Spleen (tissue), 11 donors: ENCODE measurements around the gene SHISA4. TPM values are rescaled to one million over a fixed set of nuclear protein-coding genes. Genes with fewer than 3 reads are reported as not detected.
"Not testable (repeated sequence)": the region's sequence is repeated elsewhere in the genome, so short reads cannot be mapped to it uniquely, and the experiment has no call there.

Source experiments
- DNase-seq: peaks from one replicate; pipeline ENCODE4 v3.0.0-alpha.2; 2020
- H3K27ac ChIP-seq, 8 donors: fragments of 200-600 bp; sonication (generic) in 7 of 8; 1 replicate in 4 of 8; 2 replicates in 4 of 8; pipeline versions ENCODE4 v1.5.0 to v1.8.0; 2016 to 2021; ENCODE audit warnings: inconsistent platforms in 4 of 8, mild to moderate bottlenecking in 4 of 8, moderate library complexity in 1 of 8
- H3K27me3 ChIP-seq, 7 donors: fragments of 200-600 bp; sonication (generic) in 6 of 7; replicated peaks in 1 of 7; 1 replicate in 4 of 7; 2 replicates in 3 of 7; pipeline versions ENCODE4 v1.5.0 to v1.8.0; 2016 to 2021; ENCODE audit warnings: inconsistent platforms in 3 of 7, mild to moderate bottlenecking in 1 of 7
- H3K36me3 ChIP-seq, 6 donors: fragments of 200-600 bp; sonication (generic) in 5 of 6; 1 replicate in 4 of 6; 2 replicates in 2 of 6; pipeline versions ENCODE4 v1.5.0 to v1.8.0; 2016 to 2021; ENCODE audit warnings: inconsistent platforms in 2 of 6
- H3K4me1 ChIP-seq, 6 donors: fragments of 200-600 bp; sonication (generic) in 5 of 6; 1 replicate in 3 of 6; 2 replicates in 3 of 6; pipeline versions ENCODE4 v1.5.0 to v1.8.0; 2016 to 2021; ENCODE audit warnings: inconsistent platforms in 3 of 6
- H3K4me3 ChIP-seq, 8 donors: fragments of 200-600 bp; sonication (generic) in 7 of 8; 1 replicate in 4 of 8; 2 replicates in 4 of 8; pipeline versions ENCODE4 v1.5.0 to v1.8.0; 2016 to 2021; ENCODE audit warnings: inconsistent platforms in 4 of 8, mild to moderate bottlenecking in 4 of 8, moderate library complexity in 2 of 8
- H3K9me3 ChIP-seq, 8 donors: fragments of 200-600 bp; sonication (generic) in 7 of 8; 1 replicate in 4 of 8; 2 replicates in 4 of 8; pipeline versions ENCODE4 v1.5.0 to v1.8.0; 2016 to 2021; ENCODE audit warnings: inconsistent platforms in 4 of 8
- CTCF ChIP-seq, 11 experiments: fragments of 200-600 bp in 7 of 11; fragments of 450-650 bp in 4 of 11; sonication (generic) in 4 of 11; IDR thresholded peaks in 8 of 11; conservative IDR thresholded peaks in 3 of 11; 1 replicate in 7 of 11; 2 replicates in 4 of 11; pipeline versions ENCODE4 v1.4.0 to v1.8.0; 2016 to 2021; ENCODE audit warnings: antibody characterized with exemption in 11 of 11, inconsistent platforms in 4 of 11, mild to moderate bottlenecking in 1 of 11
- POLR2A ChIP-seq, 3 donors: fragments of 450-650 bp; IDR thresholded peaks; one replicate each; pipeline ENCODE4 v1.5.1; 2017; ENCODE audit warnings: antibody characterized with exemption in 3 of 3, mild to moderate bottlenecking in 1 of 3
- POLR2AphosphoS5 ChIP-seq, 3 donors: sonication (generic); formaldehyde crosslinking; IDR thresholded peaks; one replicate each; pipeline ENCODE4 v1.5.1; 2017; ENCODE audit warnings: antibody characterized with exemption in 3 of 3
- WGBS, 5 donors: extraction: QIAGEN DNeasy Blood & Tissue Kit in 3 of 5; methylation state at CpG; one replicate each; pipeline versions ENCODE4 v1.1.5 to v1.1.7; 2013 to 2018; 5-methylcytosine and 5-hydroxymethylcytosine counted together
- intact Hi-C: fragments of 100-400 bp; cut with DNase I; formaldehyde crosslinking; loops from one replicate; pipeline ENCODE4 v1.15.0; 2023; ENCODE audit warnings: low total_unique reads
- polyA plus RNA-seq, 3 donors: library from polyadenylated mRNA; stranded (reverse); fragments of 200-250 nt; gene quantifications; one replicate each; pipeline ENCODE4 v1.2.1, GENCODE V29; 2013
- total RNA-seq, 7 donors: library from RNA; depleted of rRNA in 3 of 7; stranded (reverse); fragments of >200 nt in 3 of 7; fragmentation: NEBNext Ultra II Directional in 4 of 7; extraction: Animal tissue kit (Norgen Biotek cat#: 25700) in 4 of 7; gene quantifications; one replicate each; pipeline versions ENCODE4 v1.1.0 to v1.2.1, GENCODE V29; 2016 to 2021
- donor health status: healthy with polysubstance abuse.
- donor health status: DM: no; HTN: no; CAD: no; lungs with moderate emphysema.
- donor health status: DM: no; HTN: no; CAD: no.
- donor health status: Bipolar disorder and iron deficiency.
- donor health status: healthy.
- donor health status: DM: no; HTN: no; CAD: no.
- donor health status: DM: yes; HTN: yes; CAD: no.

Gene SHISA4
- total and polyA plus RNA-seq, 10 donors, result 3.2 to 13.3 (median 6.2) TPM

GRCh38 chr1:201898240-201898894 lies 9.7 kb downstream of the SHISA4 start:
- Histone ChIP-seq H3K4me3 (no peak overlapping the region), H3K9me3 (no peaks in the 10 kb centered on the region), H3K36me3 (peaks cover 0 to 10% (median 0%) of the 10 kb centered on the region in 6 donors), H3K27me3 (no peaks in the 10 kb centered on the region), H3K4me1 (peaks cover 0 to 10% (median 4%) of the 10 kb centered on the region in 6 donors), H3K27ac (no peak overlapping the region)
- TF ChIP-seq POLR2A (IDR thresholded peaks at IDR 0.05) (no peak), CTCF (IDR thresholded peaks at IDR 0.05 in 8 of 11, conservative IDR thresholded peaks at IDR 0.05 in 3 of 11) (no peak), POLR2AphosphoS5 (IDR thresholded peaks at IDR 0.05) (no peak)
- intact Hi-C loops, result no loop called here
- DNase-seq, result no peak
- WGBS, 5 donors, result 71 to 86% (median 81%) methylated on average over 4 of the region's 4 CpGs

GRCh38 chr1:201898992-201899391 lies 10.3 kb downstream of the SHISA4 start:
- no peak for TF ChIP-seq POLR2AphosphoS5 (IDR thresholded peaks at IDR 0.05)
- TF ChIP-seq POLR2A (IDR thresholded peaks at IDR 0.05), result no peak
- Histone ChIP-seq H3K9me3 (no peaks in the 10 kb centered on the region), H3K4me1 (peaks cover 0 to 10% (median 4%) of the 10 kb centered on the region in 6 donors), H3K4me3 (no peak overlapping the region), H3K27me3 (no peaks in the 10 kb centered on the region), H3K27ac (no peak overlapping the region), H3K36me3 (peaks cover 0 to 10% (median 0%) of the 10 kb centered on the region in 6 donors)
- intact Hi-C loops, result no loop called here
- 65 to 89% (median 71%) methylated on average over 4 of the region's 4 CpGs for WGBS, 5 donors
- no peak for DNase-seq

GRCh38 chr1:201899683-201900429 lies 11.2 kb downstream of the SHISA4 start:
- H3K36me3 ChIP-seq, result peaks cover 0 to 10% (median 0%) of the 10 kb centered on the region in 6 donors
- TF ChIP-seq POLR2A (IDR thresholded peaks at IDR 0.05) (no peak), CTCF (IDR thresholded peaks at IDR 0.05 in 8 of 11, conservative IDR thresholded peaks at IDR 0.05 in 3 of 11) (no peak), POLR2AphosphoS5 (IDR thresholded peaks at IDR 0.05) (no peak)
- H3K4me1 ChIP-seq, result peaks cover 0 to 10% (median 4%) of the 10 kb centered on the region in 6 donors
- WGBS, 5 donors, result 84 to 89% (median 87%) methylated on average over 20 of the region's 20 CpGs
- H3K27me3 ChIP-seq, result no peaks in the 10 kb centered on the region
- no peak overlapping the region for H3K4me3 ChIP-seq
- intact Hi-C loops, result no loop called here
- H3K9me3 ChIP-seq, result no peaks in the 10 kb centered on the region
- DNase-seq, result peak; percentile 47
- no peak overlapping the region for H3K27ac ChIP-seq

DNA sequence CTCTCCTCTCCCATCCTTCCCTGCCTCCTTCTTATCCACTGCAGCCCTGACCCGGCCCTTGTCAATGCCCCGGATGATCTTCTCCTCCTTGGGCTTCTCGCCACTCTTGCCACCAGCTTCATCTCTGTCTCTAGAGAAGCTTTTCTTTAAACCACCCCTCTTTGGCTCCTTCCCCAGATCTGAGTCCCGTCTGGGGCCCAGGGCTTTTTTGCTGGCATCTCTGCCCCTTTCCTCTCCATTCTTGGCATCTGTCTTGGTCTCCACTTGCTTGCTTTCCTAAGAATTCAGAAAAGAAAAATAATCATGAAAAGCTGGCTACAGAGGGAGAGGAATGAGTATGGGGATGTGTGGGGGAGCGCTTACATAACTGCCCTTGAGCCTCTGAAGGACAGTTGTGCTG lies 11.8 kb downstream of the SHISA4 start:
- WGBS, 5 donors, result 72 to 84% (median 76%) methylated on average over 5 of the region's 5 CpGs
- Histone ChIP-seq H3K9me3 (no peaks in the 10 kb centered on the region), H3K36me3 (peaks cover 0 to 10% (median 0%) of the 10 kb centered on the region in 6 donors), H3K4me1 (peaks cover 0 to 16% (median 4%) of the 10 kb centered on the region in 6 donors), H3K27ac (no peak overlapping the region), H3K4me3 (no peak overlapping the region), H3K27me3 (no peaks in the 10 kb centered on the region)
- TF ChIP-seq POLR2AphosphoS5 (IDR thresholded peaks at IDR 0.05) (no peak), CTCF (IDR thresholded peaks at IDR 0.05 in 8 of 11, conservative IDR thresholded peaks at IDR 0.05 in 3 of 11) (no peak), POLR2A (IDR thresholded peaks at IDR 0.05) (no peak)
- DNase-seq, result peak; percentile 27
- intact Hi-C loops, result no loop called here

- peaks cover 0 to 10% (median 0%) of the 10 kb centered on the region in 6 donors for H3K36me3 ChIP-seq
- H3K27ac ChIP-seq, H3K27me3 ChIP-seq, H3K4me3 ChIP-seq, intact Hi-C loops, H3K9me3 ChIP-seq, DNase-seq: not testable (repeated sequence)
- WGBS, 5 donors, result 84 to 95% (median 86%) methylated on average over 6 of the region's 6 CpGs
- peaks cover 0 to 13% (median 4%) of the 10 kb centered on the region in 6 donors for H3K4me1 ChIP-seq
Measured at GRCh38 chr1:201901036-201901435, 12.3 kb downstream of the SHISA4 start.
